Ovary (tissue), 3 donors: ENCODE results near the gene CAPN5.

ENCODE experiments used
- CTCF ChIP-seq, 3 donors: fragments of 450-650 bp in 2 of 3; fragments of 200-600 bp in 1 of 3; IDR thresholded peaks; one replicate each; pipeline versions ENCODE4 v1.5.1 to v1.8.0; 2016 to 2022; ENCODE audit warnings: antibody characterized with exemption in 3 of 3, mild to moderate bottlenecking in 1 of 3
- EP300 ChIP-seq: sonication (generic); formaldehyde crosslinking; IDR thresholded peaks from one replicate; pipeline ENCODE4 v1.6.1; 2017; ENCODE audit warnings: antibody characterized with exemption
- POLR2A ChIP-seq: fragments of 450-650 bp; IDR thresholded peaks from one replicate; pipeline ENCODE4 v1.6.1; 2017; ENCODE audit warnings: antibody characterized with exemption, mild to moderate bottlenecking, moderate library complexity
- donor health status: DM: no; HTN: no; CAD: no.

DNA sequence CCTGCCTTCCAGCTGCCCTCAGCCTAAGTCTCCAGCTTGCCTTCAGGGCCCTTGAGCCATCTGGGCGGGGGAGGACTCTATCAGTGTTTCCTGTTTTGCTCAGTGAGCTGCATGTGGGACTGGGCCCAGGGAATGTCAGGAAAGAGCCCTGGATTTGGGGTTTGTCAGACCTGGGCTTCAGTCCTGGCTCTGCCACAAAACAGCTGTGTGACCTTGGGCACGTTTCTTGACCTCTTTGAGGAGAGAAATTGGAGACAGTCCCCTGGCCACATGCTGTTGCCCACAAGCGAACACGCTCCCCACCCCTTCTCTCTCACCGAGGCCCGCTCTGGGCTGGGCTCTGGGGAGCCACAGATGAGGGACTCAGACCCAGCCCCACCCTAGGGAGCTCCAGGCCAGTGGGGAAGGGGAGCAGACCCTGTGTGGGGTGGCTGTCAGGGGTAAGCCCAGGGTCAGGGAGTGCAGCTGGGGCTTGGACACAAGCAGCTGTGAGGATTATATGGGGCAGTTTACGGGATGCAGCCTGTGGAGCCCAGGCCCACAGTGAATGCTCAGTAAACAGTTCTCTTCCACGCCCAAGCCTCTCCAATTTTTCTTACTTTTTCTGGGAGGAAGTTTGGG lies 73.6 kb downstream of the CAPN5 start:
- TF ChIP-seq CTCF (IDR thresholded peaks at IDR 0.05) (no peak), POLR2A (no peak), EP300 (no peak)
